Neuronal stem cell (in vitro differentiated cells): ENCODE data around the gene HS3ST3B1.

Experiments used
- DNase-seq: peaks from one replicate; pipeline ENCODE4 v3.0.0-alpha.2; 2013; ENCODE audit warnings: low spot score
- H2AFZ ChIP-seq: one replicate; pipeline ENCODE4 v1.6.1; 2013; ENCODE audit warnings: mild to moderate bottlenecking, low read length, inconsistent platforms
- H2AK5ac ChIP-seq: 2 replicates; pipeline ENCODE4 v1.6.1; 2013; ENCODE audit warnings: low read depth, mild to moderate bottlenecking, inconsistent platforms, low read length, moderate library complexity, mixed read lengths
- H2BK120ac ChIP-seq: 2 replicates; pipeline ENCODE4 v1.6.1; 2013; ENCODE audit warnings: low read depth, mild to moderate bottlenecking, inconsistent platforms, low read length, moderate library complexity, mixed read lengths
- H2BK12ac ChIP-seq: one replicate; pipeline ENCODE4 v1.6.1; 2013; ENCODE audit warnings: low read length, inconsistent platforms
- H2BK15ac ChIP-seq: 2 replicates; pipeline ENCODE4 v1.6.1; 2013; ENCODE audit warnings: mild to moderate bottlenecking, low read length, inconsistent platforms, mixed read lengths
- H2BK5ac ChIP-seq: one replicate; pipeline ENCODE4 v1.6.1; 2013; ENCODE audit warnings: inconsistent platforms, mild to moderate bottlenecking, low read length, moderate library complexity
- H3K14ac ChIP-seq: one replicate; pipeline ENCODE4 v1.6.1; 2013; ENCODE audit warnings: low read length, inconsistent platforms
- H3K18ac ChIP-seq: 2 replicates; pipeline ENCODE4 v1.6.1; 2013; ENCODE audit warnings: low read length, inconsistent platforms
- H3K23ac ChIP-seq: 2 replicates; pipeline ENCODE4 v1.6.1; 2013; ENCODE audit warnings: low read depth, mild to moderate bottlenecking, mixed read lengths, low read length, inconsistent platforms; ENCODE audit not compliant: poor library complexity
- H3K27ac ChIP-seq: replicated peaks from 3 replicates; pipeline ENCODE4 v1.5.1; 2013; ENCODE audit warnings: low read length, inconsistent platforms
- H3K27me3 ChIP-seq, 3 experiments: 2 replicates each; pipeline ENCODE4 v1.6.1; 2013; ENCODE audit warnings: low read length in 3 of 3, mild to moderate bottlenecking in 2 of 3, inconsistent platforms in 1 of 3, low read depth in 1 of 3, mixed read lengths in 1 of 3, moderate library complexity in 1 of 3; ENCODE audit not compliant: control insufficient read depth in 3 of 3, insufficient read depth in 3 of 3
- H3K36me3 ChIP-seq, 2 donors: replicated peaks in 1 of 2; 2 replicates each; pipeline ENCODE4 v1.6.1; 2013; ENCODE audit warnings: low read length in 2 of 2; ENCODE audit not compliant: control insufficient read depth in 2 of 2, insufficient read depth in 2 of 2
- H3K4ac ChIP-seq: 2 replicates; pipeline ENCODE4 v1.6.1; 2013; ENCODE audit warnings: inconsistent platforms, mild to moderate bottlenecking, low read length, moderate library complexity
- H3K4me1 ChIP-seq, 2 donors: 1 replicate in 1 of 2; 2 replicates in 1 of 2; pipeline ENCODE4 v1.6.1; 2013; ENCODE audit warnings: low read length in 2 of 2, low read depth in 1 of 2; ENCODE audit not compliant: control insufficient read depth in 2 of 2, insufficient read depth in 1 of 2
- H3K4me2 ChIP-seq: one replicate; pipeline ENCODE4 v1.6.1; 2013; ENCODE audit warnings: mild to moderate bottlenecking, low read length, inconsistent platforms; ENCODE audit not compliant: insufficient read depth, poor library complexity, severe bottlenecking
- H3K4me3 ChIP-seq, 2 donors: 2 replicates each; pipeline ENCODE4 v1.5.1; 2013; ENCODE audit warnings: low read length in 2 of 2, mild to moderate bottlenecking in 2 of 2, inconsistent platforms in 1 of 2, moderate library complexity in 1 of 2
- H3K79me1 ChIP-seq: one replicate; pipeline ENCODE4 v1.6.1; 2013; ENCODE audit warnings: low read depth, mild to moderate bottlenecking, inconsistent platforms, low read length, moderate library complexity
- H3K9ac ChIP-seq: one replicate; pipeline ENCODE4 v1.6.1; 2013; ENCODE audit warnings: mild to moderate bottlenecking, low read depth, low read length, inconsistent platforms; ENCODE audit not compliant: poor library complexity
- H3K9me3 ChIP-seq, 2 donors: replicated peaks in 1 of 2; 2 replicates each; pipeline versions ENCODE3 to v1.6.1; 2013; ENCODE audit warnings: low read length in 2 of 2, mild to moderate bottlenecking in 2 of 2, inconsistent platforms in 1 of 2, low read depth in 1 of 2, mixed read lengths in 1 of 2, moderate library complexity in 1 of 2; ENCODE audit not compliant: control insufficient read depth in 2 of 2, insufficient read depth in 1 of 2
- H4K8ac ChIP-seq: one replicate; pipeline ENCODE4 v1.6.1; 2013; ENCODE audit warnings: low read depth, mild to moderate bottlenecking, inconsistent platforms, low read length, moderate library complexity
- H4K91ac ChIP-seq: one replicate; pipeline ENCODE4 v1.6.1; 2013; ENCODE audit warnings: low read length, low read depth, mild to moderate bottlenecking, inconsistent platforms; ENCODE audit not compliant: poor library complexity
- WGBS, 2 donors: extraction: QIAGEN DNeasy Blood & Tissue Kit; methylation state at CpG; one replicate each; pipeline ENCODE4 v1.1.7; 2013; ENCODE audit warnings: missing lambda C conversion rate in 2 of 2, mixed read lengths in 1 of 2; ENCODE audit not compliant: insufficient read length in 2 of 2, insufficient replicate concordance in 1 of 2; ENCODE audit errors: extremely low coverage in 2 of 2; 5-methylcytosine and 5-hydroxymethylcytosine counted together

The HS3ST3B1 gene

GRCh38 chr17:14299280-14300141, 1.4 kb upstream of the HS3ST3B1 start:
- Histone ChIP-seq H3K14ac (no peak overlapping the region), H4K8ac (no peak overlapping the region), H3K27ac (no peak overlapping the region), H4K91ac (no peak overlapping the region), H2BK120ac (peak overlapping the region; percentile 83), H2BK12ac (no peak overlapping the region), H3K27me3 (peaks cover 2 to 45% (median 29%) of the 10 kb centered on the region in 3 experiments), H3K4me3 (peak overlapping the region; percentile 51 to 72), H2BK5ac (no peak overlapping the region), H3K23ac (peak overlapping the region; percentile 28), H3K4me1 (peaks cover 9 to 11% of the 10 kb centered on the region in 2 donors), H3K79me1 (peaks cover 15% of the 10 kb centered on the region), H3K9me3 (peaks cover 0 to 25% of the 10 kb centered on the region in 2 donors), H3K4ac (no peak overlapping the region), H3K18ac (peak overlapping the region; percentile 61), H2AK5ac (no peak overlapping the region), H2AFZ (peak overlapping the region; percentile 87), H3K9ac (peak overlapping the region; percentile 38), H3K4me2 (peak overlapping the region; percentile 94), H3K36me3 (peaks cover 0 to 17% of the 10 kb centered on the region in 2 donors), H2BK15ac (peak overlapping the region; percentile 38)
- WGBS, 2 donors: no CpG with 5 or more reads among the region's 52 CpGs
- DNase-seq: no peak

DNA sequence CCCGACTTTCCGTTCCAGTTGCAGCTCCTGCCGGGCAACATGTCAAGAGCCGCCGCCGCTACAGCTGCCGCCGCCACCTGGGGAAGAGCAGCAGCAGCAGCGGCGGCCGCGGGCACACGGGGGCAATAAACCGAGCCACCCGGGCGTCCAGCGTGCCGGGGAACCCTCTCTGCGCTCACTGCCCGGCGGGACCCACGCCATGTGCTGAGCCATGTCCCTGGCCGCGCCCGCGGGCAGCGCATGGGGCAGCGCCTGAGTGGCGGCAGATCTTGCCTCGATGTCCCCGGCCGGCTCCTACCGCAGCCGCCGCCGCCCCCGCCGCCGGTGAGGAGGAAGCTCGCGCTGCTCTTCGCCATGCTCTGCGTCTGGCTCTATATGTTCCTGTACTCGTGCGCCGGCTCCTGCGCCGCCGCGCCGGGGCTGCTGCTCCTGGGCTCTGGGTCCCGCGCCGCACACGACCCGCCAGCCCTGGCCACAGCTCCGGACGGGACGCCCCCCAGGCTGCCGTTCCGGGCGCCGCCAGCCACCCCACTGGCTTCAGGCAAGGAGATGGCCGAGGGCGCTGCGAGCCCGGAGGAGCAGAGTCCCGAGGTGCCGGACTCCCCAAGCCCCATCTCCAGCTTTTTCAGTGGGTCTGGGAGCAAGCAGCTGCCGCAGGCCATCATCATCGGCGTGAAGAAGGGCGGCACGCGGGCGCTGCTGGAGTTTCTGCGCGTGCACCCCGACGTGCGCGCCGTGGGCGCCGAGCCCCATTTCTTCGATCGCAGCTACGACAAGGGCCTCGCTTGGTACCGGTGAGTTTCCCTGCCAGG, 604 bp downstream of the HS3ST3B1 start:
- peak overlapping the region; percentile 74 for H3K4me2 ChIP-seq
- peak overlapping the region; percentile 95 for H2BK12ac ChIP-seq
- no peak overlapping the region for H2AFZ ChIP-seq
- H2AK5ac ChIP-seq: peak overlapping the region; percentile 93
- H3K27ac ChIP-seq: peak overlapping the region; percentile 76
- H4K8ac ChIP-seq: no peak overlapping the region
- peaks cover 15% of the 10 kb centered on the region for H3K79me1 ChIP-seq
- H3K27me3 ChIP-seq: peaks cover 2 to 30% (median 18%) of the 10 kb centered on the region in 3 experiments
- H3K4me3 ChIP-seq: peak overlapping the region; percentile 98 to 99
- peaks cover 12 to 25% of the 10 kb centered on the region in 2 donors for H3K4me1 ChIP-seq
- peak overlapping the region; percentile 90 for H2BK15ac ChIP-seq
- peak overlapping the region; percentile 70 for H3K23ac ChIP-seq
- no peak for DNase-seq
- H3K9me3 ChIP-seq: peaks cover 0 to 18% of the 10 kb centered on the region in 2 donors
- H3K14ac ChIP-seq: peak overlapping the region; percentile 97
- H3K9ac ChIP-seq: peak overlapping the region; percentile 97
- WGBS, 2 donors: no CpG with 5 or more reads among the region's 90 CpGs
- peak overlapping the region; percentile 98 for H3K18ac ChIP-seq
- peak overlapping the region; percentile 5 for H3K4ac ChIP-seq
- H2BK120ac ChIP-seq: peak overlapping the region; percentile 16
- no peak overlapping the region for H4K91ac ChIP-seq
- peaks cover 0 to 37% of the 10 kb centered on the region in 2 donors for H3K36me3 ChIP-seq
- H2BK5ac ChIP-seq: peak overlapping the region; percentile 98

DNA sequence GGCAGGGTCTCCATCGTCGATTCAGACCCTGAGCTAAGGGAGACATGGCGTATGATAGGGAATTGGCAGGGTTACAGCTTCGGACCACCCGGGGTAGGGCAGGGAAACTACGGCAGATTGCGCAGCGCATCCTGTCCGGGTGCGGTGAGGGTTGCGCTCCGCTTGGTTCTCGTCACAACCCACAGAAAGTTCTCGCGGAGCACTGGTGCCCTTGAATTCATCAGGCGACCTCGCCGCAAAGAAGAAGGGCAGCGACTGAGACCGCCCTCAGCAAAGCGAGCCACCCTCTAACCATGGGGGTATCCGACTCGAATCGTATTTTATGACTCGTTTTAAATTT, 1.2 kb downstream of the HS3ST3B1 start:
- DNase-seq: no peak
- H3K4ac ChIP-seq: peak overlapping the region; percentile 5
- H2BK5ac ChIP-seq: peak overlapping the region; percentile 98
- peak overlapping the region; percentile 98 for H3K18ac ChIP-seq
- peaks cover 2 to 24% (median 15%) of the 10 kb centered on the region in 3 experiments for H3K27me3 ChIP-seq
- H3K79me1 ChIP-seq: peaks cover 15% of the 10 kb centered on the region
- peaks cover 0 to 12% of the 10 kb centered on the region in 2 donors for H3K9me3 ChIP-seq
- H2BK15ac ChIP-seq: peak overlapping the region; percentile 90
- H3K23ac ChIP-seq: peak overlapping the region; percentile 70
- peak overlapping the region; percentile 3 for H4K91ac ChIP-seq
- peak overlapping the region; percentile 98 to 99 for H3K4me3 ChIP-seq
- peak overlapping the region; percentile 16 for H2BK120ac ChIP-seq
- no CpG with 5 or more reads among the region's 25 CpGs for WGBS, 2 donors
- H3K4me1 ChIP-seq: peaks cover 9 to 30% of the 10 kb centered on the region in 2 donors
- H2AFZ ChIP-seq: no peak overlapping the region
- no peak overlapping the region for H4K8ac ChIP-seq
- peak overlapping the region; percentile 74 for H3K4me2 ChIP-seq
- H3K36me3 ChIP-seq: peaks cover 0 to 38% of the 10 kb centered on the region in 2 donors
- peak overlapping the region; percentile 97 for H3K14ac ChIP-seq
- no peak overlapping the region for H3K27ac ChIP-seq
- H2AK5ac ChIP-seq: peak overlapping the region; percentile 93
- H2BK12ac ChIP-seq: peak overlapping the region; percentile 14
- peak overlapping the region; percentile 97 for H3K9ac ChIP-seq
